Fibroblast of skin of scalp (primary cell): ENCODE data around the gene FGF23.

Source experiments
- DNase-seq: peaks from one replicate; pipeline ENCODE4 v3.0.0-alpha.2; 2013

FGF23 gene

GRCh38 chr12:4383304-4383865 lies 3.9 kb upstream of the FGF23 start:
- DNase-seq = no peak

- no peak for DNase-seq
These were observed 820 bp upstream of the FGF23 start for GRCh38 chr12:4380332-4380731.

- no peak for DNase-seq
These were observed 740 bp downstream of the FGF23 start for GRCh38 chr12:4378772-4379171.

GRCh38 chr12:4375449-4375848 lies 4.1 kb downstream of the FGF23 start:
- DNase-seq = no peak

GRCh38 chr12:4372653-4373052 lies 6.9 kb downstream of the FGF23 start:
- no peak for DNase-seq

GRCh38 chr12:4370265-4370664 lies 9.2 kb downstream of the FGF23 start:
- DNase-seq = no peak

- no peak for DNase-seq
These were observed 10.0 kb downstream of the FGF23 start for GRCh38 chr12:4369548-4369947.

- DNase-seq = no peak
These were observed 13.4 kb downstream of the FGF23 start for GRCh38 chr12:4366090-4366489.

- peak; percentile 5 for DNase-seq
These were observed 23.5 kb downstream of the FGF23 start for GRCh38 chr12:4356041-4356327.

- DNase-seq = no peak
These were observed 24.1 kb downstream of the FGF23 start for GRCh38 chr12:4355156-4356040.

- DNase-seq = no peak
These were observed 25.7 kb downstream of the FGF23 start for GRCh38 chr12:4353785-4354208.

- DNase-seq = no peak
These were observed 32.6 kb downstream of the FGF23 start for GRCh38 chr12:4346931-4347330.

- DNase-seq = no peak
These were observed 47.7 kb downstream of the FGF23 start for GRCh38 chr12:4331842-4332241.

- DNase-seq = no peak
These were observed 48.3 kb downstream of the FGF23 start for GRCh38 chr12:4331221-4331620.

GRCh38 chr12:4330203-4330602 lies 49.3 kb downstream of the FGF23 start:
- DNase-seq = no peak

- DNase-seq = no peak
These were observed 52.2 kb downstream of the FGF23 start for GRCh38 chr12:4327293-4327692.

GRCh38 chr12:4325966-4326365 lies 53.5 kb downstream of the FGF23 start:
- DNase-seq = no peak

- DNase-seq = no peak
These were observed 55.1 kb downstream of the FGF23 start for GRCh38 chr12:4324366-4324765.

GRCh38 chr12:4323396-4323795 lies 56.1 kb downstream of the FGF23 start:
- DNase-seq = no peak

GRCh38 chr12:4322726-4323125 lies 56.8 kb downstream of the FGF23 start:
- no peak for DNase-seq

GRCh38 chr12:4320853-4321701 lies 58.4 kb downstream of the FGF23 start, which contains the start of gene TIGAR:
Gene TIGAR, plus strand, starts transcription at chr12:4321213. Its CDS starts 59 bp downstream, at chr12:4321272.
- DNase-seq = peak; percentile 95

- no peak for DNase-seq
These were observed 59.0 kb downstream of the FGF23 start for GRCh38 chr12:4320497-4320852.
